ENCODE data around the gene CEP85.

Gene CEP85

DNA sequence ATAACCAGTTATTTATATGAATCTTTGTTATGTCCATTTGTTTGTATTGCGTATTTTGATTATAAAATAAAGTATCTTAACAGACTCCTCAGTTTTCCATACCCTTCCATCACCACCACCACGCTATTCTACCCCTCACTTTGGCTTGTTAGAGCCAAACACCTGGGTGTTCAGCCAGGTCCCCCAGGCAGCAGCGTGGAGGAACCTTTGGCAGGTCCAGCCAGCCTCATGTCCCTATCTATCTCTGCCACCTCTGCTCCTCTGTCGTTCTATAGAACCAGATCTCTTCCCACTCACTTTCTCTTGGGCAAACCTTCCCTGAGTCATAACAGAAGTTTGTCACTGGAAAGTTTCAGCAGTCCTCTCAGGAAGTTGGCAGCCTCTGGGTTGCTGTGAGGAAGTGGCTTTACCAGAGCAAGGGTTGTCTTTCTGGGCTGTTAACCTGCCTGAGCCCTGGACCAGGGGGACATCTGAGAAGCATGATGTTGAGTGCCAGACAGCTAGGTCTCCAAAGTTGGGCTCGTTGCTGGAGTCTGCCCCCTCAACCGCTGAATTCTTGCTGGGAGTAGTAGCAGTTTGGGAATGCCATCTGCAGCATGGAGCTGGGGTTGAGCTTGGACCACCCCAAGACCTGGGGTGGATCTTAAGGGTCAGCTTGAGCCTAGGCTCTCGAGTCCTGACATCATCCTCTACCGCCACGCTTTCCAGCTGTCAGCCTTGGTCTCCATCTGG lies 44.9 kb downstream of the CEP85 start:
- no peak for DNase-seq

DNA sequence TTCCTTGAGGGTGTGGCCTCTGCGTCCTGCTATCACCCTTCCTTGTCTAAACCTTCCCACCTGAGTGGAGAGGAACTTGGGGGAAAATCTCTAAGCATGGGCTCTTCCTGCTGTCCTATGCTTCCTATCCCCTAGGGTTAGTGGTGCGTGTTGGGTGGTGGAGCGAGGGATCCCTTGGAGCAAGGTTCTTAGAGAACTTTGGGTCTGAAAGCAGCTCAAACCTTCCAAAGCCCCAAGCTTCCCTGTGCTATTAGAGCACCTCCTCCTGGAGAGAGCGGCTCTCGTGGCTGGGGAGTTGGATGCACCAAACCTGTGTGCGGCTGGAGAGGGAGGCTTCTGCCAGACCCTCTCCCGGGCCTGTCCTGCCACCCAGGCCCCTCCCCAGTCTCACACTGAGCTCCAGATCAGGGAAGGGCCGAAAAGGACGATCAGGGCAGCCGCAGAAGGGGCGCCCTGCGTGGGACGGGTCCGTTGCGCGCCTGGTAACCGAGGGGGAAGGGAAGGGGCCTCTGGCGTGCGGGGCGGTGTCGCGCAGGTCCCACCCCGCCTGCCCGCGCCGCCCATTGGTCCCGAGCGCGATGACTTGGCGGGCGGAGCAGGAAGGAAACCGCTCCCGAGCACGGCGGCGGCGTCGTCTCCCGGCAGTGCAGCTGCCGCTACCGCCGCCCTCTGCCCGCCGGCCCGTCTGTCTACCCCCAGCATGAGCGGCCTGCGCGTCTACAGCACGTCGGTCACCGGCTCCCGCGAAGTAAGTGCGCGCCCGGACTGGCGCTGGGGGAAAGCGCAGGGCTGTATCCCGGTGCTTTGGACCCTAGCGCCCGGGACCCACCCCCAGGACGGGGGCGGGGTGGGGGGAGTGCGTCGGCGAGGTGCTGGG lies 45.7 kb downstream of the CEP85 start, which contains the start of gene SH3BGRL3:
SH3BGRL3 (plus strand) TSS at position 631 of the 877 bp plus-strand sequence; CDS start at position 701, 70 bp downstream.
- DNase-seq, result peak; percentile 84

DNA sequence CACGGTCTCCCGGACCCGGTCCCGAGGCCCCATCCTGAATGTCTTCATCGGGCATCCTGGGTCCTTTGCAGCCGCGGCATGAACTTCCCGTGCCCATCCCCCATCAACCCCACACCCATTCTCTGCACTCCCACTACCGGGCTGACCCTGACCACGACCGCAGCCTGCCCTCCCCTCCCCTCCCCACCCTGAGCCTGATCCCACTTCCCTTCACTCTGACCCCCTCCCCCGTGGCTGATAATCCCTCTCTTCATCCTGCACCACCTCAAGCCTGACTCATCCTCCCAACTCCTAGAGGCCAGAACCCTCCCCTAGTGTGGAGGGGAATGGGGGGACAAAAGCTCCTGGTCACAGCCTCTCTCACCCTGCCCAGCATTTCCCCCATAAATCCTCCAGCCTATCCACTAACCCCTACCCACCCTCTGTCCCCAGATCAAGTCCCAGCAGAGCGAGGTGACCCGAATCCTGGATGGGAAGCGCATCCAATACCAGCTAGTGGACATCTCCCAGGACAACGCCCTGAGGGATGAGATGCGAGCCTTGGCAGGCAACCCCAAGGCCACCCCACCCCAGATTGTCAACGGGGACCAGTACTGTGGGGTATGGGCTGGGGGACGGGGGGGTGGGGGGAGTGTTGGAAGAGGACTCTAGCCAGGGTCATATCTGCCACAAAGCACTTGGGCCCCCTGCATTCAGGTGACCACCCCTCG lies 46.5 kb downstream of the CEP85 start:
- DNase-seq, result no peak

DNA sequence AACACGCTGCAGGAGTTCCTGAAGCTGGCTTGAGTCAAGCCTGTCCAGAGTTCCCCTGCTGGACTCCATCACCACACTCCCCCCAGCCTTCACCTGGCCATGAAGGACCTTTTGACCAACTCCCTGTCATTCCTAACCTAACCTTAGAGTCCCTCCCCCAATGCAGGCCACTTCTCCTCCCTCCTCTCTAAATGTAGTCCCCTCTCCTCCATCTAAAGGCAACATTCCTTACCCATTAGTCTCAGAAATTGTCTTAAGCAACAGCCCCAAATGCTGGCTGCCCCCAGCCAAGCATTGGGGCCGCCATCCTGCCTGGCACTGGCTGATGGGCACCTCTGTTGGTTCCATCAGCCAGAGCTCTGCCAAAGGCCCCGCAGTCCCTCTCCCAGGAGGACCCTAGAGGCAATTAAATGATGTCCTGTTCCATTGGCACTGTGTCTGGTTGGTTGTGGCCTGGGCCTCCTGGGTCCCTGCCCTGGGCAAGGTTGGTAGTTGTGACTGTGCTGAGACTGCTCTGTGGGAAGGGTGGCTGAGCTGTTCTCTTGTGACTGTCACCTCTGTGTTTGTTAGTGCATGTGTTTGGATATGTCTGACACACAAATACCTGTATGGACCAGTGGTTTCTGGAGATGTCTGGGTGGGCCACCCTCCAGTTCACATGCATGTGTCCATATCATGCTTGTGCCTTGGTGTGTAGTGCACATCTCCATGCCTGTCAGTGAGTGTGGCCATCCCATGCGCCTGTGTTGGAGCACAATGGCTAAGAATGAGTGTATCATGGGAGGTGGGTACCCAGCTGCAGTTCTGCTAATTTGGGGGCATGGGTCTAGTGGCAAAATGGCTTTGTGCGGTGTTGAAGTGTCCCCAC lies 47.3 kb downstream of the CEP85 start:
- DNase-seq, result no peak

DNA sequence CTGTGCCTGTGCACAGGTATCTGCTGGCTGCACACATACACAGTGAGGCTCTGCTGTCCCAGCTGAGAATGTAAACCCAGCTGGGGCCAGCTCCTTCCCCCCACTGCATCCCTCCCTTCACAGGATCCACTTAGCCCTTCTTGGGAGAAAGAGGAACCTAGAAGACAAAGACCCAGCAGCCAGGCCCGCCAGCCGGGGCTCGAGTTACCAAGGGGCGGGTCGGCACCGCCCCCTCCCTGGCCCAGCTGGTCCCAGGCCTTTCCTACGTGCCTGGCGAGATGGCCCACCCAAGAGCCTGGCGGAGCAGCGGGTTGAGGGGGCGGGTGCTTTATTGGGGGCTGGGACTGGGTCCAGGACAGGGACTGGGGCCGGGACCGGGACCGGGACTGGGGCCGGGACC lies 48.0 kb downstream of the CEP85 start:
- DNase-seq, result no peak

DNA sequence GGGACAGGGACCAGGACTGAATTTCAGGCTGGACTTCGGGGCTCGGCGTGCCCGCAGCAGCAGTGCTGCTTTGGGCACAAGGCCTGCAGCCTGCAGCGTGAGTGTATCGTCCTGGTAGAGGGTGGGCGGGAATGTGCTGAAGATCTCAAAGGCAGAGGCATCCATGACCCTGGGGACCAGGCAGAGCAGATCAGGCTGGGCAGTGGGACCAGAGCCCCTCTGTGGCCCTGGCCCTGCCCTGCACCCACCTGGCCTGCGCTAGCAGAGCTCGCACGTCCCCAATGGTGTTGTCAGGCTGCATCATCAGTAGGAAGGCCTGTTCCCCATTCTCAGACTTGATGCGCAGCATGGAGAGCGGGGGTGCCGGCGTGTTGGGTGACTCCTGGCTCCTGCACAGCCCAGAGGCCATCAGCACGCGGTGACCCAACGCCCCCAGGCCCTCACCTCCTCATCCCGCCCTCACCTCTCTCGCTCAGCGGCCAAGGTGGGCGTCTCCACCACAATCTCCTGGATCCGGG lies 48.5 kb downstream of the CEP85 start:
- no peak for DNase-seq

DNA sequence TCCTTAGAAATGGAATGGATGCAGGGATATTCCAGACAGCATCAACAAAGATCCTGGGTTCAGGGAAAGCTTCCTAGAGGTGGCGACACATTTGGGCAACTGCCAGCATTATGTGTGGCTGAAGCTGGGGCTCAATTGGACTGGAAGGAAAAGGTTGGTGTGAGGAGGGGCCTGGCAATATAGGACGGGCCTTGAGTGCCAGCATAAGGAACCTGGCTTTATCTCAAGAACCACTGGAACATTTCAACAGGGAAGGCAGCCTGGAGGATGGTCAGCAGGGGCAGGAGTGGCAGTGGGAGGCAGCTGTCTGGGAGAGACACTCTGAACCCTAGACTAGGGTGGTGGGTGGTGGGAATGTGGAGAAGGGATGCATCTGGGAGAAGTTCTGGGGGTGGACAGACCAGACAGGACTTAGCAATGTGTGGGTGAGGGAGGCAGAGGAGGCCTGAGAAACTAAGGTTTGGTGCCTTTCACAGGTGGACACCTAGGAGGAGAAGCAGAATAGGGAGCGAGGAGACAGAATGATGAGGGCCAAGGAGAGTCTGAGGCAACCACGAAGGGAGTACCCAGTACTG lies 49.4 kb downstream of the CEP85 start:
- DNase-seq, result no peak

DNA sequence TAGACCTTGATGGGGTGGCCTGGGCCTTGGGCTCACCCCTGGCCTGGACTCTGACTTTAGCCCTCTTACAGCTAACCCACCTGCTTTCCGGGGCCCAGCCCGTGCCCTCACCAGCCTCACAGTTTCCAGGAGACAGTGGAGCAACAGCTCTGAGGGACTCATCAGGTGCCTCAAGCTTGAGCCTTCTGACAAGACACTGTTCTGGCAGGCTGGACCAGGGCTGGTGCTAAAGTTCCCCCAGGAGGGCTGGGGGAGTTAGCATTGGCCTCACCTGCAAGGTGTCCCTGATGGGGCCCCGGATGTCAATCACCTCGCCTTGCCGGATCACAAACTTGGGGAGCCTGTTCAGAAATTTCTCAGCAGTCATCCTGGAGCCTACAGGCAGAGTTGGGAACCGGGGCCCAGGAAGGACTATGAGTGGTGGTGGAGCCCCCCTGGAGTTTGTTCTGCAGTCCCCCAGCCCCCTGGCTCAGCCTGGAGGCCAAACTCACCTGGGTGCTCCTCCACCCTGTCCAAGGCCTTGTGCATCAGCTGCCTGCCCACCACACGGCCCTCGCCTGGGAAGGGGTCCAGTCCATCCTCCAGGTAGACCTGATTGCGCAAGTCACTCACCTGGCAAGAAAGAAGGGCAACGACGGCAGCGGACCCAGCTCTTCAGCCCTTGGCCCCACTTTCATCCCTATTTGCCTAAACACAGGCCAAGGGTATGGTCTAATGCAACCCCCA lies 50.0 kb downstream of the CEP85 start:
- no peak for DNase-seq

DNA sequence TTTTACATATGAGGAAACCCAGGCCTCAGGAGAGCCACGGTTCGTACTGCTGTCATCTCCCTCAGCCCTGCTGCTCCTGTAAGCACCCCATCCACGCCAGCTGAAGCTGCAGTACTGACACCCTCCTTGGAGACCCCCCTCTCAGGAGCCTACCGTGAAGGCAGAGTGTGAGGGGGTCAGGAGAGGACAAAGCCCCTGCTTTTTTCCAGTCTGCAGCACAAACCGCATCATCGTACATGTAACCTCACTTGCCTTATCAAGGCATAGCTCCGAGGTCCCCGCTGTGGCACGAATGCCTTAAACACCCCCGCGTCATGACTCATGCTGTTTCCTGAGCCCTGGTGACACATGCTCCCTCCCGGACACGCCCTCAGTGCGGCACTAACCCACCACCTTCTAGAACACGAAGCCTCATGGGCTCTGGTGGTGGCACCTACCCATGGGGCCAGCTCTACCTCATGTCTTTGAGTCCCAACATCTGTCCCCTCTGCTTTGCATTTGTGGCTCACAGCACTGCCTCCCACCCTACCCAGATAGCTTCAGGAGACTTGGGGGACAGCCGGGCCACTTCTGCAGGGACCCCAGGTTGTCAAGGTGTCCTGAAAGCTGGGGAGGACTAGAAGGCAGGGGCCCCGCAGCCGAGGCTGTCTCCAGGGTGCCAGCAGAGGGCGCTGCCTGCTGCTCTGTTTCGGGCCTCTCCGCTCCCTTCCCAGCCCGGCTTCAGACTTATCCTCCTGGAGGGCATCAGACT lies 50.8 kb downstream of the CEP85 start:
- peak; percentile 94 for DNase-seq

DNA sequence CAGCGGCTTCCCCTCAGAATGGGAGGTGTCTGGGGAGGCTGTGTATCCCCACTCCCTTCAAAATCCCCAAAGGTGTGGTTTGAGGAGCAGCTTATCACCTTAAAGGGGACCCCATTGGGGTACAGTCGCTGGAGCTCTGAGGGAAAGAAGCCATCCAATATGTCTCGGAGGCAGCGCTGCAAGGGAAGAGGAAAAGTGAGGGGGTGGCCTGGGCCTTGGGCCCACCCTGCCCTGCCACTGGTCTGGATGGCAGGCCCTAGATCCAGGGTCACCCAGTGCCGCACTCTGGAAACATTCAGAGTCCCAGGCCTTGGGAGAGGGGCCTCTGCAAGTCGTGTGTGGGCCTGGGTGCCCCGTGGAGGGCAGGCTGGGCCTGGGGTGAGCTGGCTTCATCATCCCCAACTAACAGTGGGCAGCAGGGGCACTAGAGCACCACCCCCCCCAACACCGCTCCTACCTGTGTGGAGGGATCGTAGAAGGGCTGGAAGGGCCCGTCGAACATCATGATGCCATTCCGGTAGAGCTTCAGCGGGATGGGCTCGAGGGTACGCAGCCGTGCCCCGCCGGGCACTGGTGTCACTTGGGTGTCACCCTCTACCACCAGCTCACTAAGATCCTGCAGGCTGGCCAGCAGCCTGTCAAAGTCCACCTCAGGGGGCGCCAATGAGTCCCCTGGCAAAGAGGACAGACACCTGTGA lies 51.5 kb downstream of the CEP85 start:
- no peak for DNase-seq

DNA sequence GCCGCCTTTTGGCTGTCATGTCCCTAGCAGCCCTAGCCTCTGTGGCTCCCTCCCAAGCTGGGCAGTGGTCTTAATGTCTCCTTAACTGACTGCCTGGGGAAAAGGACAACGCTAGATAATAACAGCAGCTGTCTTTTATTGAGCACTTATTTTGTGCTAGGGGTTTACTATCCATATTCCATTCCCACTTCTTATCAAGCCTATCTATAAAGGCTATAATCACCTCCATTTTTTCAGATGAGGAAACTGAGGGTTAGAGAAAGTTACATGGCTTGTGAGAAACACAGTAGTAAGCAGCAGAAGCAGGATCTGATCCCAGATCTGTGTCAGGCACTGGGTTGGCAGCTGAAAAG lies 52.0 kb downstream of the CEP85 start:
- DNase-seq, result no peak

DNA sequence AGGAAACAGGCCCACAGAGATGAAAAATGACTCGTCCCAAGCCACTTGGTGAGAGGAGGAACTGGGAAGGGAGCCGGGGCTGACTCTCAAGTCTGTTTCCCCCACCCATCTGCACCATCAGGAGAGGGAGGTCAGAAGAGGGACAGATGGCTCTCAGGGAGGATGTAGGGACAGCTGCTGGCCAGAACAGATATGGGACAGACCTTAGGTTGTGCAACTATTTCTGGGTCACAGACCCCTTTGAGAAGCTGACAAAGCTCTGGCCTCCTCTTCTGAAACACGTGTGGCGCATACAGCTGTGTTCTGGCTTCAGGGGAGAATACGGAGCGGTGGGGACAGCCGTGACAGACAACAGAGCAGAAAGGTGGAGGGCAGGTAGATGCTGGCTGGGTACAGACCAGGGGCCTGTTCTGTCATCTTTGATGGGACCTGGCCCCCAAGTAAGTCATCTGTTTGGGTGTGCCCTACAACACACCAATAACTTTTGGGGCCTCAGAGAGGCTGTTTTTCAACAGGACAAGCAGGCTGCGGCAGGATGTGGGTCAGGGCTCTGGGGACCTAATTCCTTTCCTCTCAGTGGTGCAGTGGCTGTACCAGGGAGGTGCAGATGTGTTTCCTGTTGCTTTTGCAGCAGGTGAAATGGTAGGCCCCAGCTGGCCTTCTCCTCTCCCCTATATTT lies 53.2 kb downstream of the CEP85 start:
- DNase-seq, result peak; percentile 64

DNA sequence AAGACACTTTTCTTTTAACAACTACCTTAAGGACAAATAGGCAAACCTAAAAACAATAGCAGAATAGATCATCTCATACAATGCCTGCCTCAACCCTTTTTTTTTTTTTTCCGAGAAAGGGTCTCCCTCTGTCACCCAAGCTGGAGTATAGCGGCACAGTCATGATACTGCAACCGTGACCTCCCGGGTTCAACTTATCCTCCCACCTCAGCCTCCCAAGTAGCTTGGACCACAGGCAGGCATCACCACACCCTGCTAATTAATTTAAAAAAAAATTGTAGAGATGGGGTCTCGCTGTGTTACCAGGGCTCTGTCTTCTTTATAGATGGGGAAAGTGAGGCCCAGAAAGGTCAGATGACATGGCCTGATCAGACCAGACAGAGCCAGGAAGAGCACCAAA lies 53.8 kb downstream of the CEP85 start:
- DNase-seq, result no peak

DNA sequence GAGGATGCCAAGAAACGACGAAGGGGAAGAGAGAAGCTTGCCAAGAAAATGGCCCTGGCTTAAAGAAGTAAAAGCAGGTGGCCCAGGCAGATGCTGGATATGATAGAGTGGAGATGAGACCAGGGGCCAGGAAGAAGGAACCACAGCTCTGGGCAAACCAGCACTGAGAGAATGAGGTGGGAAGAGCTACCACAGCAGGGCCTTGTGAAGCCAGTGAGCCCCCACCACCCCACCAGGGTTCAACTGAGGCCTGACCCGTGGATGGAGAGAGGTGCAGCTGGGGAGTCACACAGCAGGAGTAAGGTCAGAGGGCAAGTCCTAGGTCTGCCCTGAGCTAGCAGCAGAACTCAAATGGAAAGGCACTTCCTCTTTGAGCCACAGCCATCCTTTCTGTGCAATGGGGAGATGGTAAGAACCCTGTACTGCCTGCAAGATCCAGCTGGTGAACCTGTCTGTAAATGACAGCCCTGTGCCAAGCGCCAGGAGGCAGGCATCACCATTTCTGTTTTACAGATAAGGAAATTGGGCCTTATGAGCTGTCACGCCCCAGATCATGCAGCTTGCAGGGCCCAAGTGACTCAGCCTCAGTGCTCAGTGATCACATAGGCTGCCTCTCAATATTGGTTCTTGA lies 54.4 kb downstream of the CEP85 start:
- DNase-seq, result peak; percentile 50

DNA sequence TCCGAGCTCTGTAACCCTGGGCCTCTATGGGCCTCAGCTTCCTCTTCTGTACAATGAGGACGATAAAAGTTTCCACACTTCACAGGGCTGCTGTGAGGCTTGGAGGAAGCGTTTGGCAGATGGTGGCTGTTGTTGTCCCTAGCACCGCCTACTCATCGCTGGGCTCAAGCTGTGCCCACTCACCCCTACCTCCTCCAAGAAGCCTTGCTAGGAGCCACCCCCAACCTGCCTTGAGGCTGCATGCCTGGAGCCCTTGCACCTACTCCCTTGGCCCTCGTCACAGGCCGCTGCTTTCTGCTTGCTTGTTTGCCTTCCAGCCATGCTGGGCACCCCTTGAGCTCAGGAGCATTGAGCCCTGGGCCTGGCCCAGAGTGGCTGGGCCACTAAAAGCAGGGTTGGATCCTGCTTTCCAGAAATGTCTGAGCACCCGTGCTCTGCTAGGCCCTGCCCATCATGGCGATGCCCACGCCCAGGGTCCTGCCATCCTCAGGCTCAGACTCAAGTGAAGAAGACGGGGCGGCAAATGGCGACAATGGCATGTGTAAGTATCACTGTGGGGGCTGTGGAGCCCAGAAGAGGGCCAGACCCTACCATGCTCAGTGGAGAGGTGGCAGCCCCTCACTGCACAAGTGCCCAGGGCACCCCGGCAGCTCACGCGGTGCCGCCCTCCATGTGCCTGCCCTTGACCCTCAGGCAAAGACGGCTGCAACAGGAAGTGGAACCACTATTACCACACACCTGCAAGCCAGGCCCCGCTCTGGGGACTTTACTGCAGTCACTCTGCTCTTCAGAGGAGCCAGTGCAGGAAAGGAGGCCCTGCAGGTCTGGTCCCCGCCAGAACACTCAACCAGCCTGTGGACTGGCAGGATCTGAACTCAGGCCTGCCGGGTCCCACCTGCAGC lies 55.4 kb downstream of the CEP85 start:
- DNase-seq, result no peak

DNA sequence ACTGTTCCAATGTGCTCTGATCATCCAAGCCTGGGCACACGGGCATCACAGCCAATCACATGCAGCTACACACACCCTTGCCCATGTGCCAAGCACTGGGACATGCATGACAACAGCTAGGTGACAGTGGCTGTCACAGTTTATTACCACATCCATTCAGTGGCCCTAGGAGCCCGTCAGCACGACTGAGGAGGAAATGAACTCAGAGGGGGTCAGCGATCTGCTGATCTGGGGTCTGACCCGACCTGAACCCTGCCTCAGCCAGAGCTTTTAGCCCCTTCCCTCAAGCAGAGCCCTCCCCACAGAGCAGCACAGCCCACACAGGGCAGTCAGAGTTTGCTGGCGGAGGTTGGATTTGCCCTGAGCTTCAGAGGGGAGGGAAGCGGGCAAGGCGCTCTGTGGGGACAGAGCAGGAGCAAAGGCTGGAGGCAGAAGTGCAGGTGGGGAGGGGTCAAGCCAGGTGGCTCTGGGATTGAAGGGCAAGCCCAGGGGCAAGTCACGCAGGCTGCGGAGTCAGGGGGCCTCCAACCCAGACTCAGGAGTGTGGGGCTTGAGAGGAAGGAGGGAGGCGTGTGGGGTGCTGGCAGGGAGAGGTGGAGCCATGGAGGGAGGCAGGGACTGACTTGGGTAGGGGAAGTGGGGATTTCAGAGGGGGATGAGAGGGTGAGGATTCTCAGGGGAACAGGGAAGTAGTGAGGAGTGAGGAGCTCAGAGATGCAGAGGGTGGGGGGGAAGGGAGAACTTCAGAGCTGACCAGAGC lies 56.3 kb downstream of the CEP85 start:
- no peak for DNase-seq

DNA sequence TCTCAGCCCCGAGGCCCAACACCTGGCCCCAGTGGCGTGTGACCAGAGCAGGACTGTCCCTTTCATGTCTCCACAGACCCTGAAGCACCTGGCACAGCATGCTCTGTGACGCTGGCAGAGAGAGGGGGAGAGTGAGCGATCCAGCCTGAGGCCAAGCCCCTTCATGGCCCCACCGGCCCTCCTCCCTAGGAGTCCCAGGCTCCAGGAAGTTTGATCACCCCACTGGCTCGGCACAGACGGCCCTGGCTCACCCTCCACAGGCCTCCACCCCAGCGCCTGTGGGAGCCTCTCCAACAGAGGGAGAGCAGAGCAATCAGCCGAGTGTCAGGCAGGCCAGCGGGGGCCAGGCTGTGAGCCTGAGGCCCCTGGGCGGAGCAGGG lies 56.9 kb downstream of the CEP85 start:
- no peak for DNase-seq
